HepG2 (cell line): ENCODE measurements around the gene COQ8B. TPM values are rescaled to one million over a fixed set of nuclear protein-coding genes. Genes with fewer than 3 reads are reported as not detected.
A peak's percentile ranks its signal among the peaks of the same experiment; 100 is the strongest.

Experiments
- DZIP1 ChIP-seq: sonication (generic); formaldehyde crosslinking; IDR thresholded peaks from 2 replicates; pipeline ENCODE4 v1.5.0; 2020; ENCODE audit warnings: mild to moderate bottlenecking, missing genetic modification reagents
- FOXO4 ChIP-seq: sonication (generic); formaldehyde crosslinking; conservative IDR thresholded peaks from 2 replicates; pipeline ENCODE4 v1.8.1; 2023; ENCODE audit warnings: missing genetic modification reagents
- IKZF1 ChIP-seq: fragments of 450-650 bp; IDR thresholded peaks from 2 replicates; pipeline ENCODE4 v1.7.1; 2016
- KDM5A ChIP-seq: fragments of 200-600 bp; sonication (generic); IDR thresholded peaks from 2 replicates; pipeline ENCODE4 v1.7.0; 2018; ENCODE audit warnings: antibody characterized with exemption, mild to moderate bottlenecking, low read length, borderline replicate concordance
- KLF11 ChIP-seq: IDR thresholded peaks from 2 replicates; pipeline ENCODE4 v1.6.1; 2016; ENCODE audit warnings: missing compliant biosample characterization
- KLF13 ChIP-seq: sonication (generic); formaldehyde crosslinking; IDR thresholded peaks from 2 replicates; pipeline ENCODE4 v1.4.0; 2020; ENCODE audit warnings: mild to moderate bottlenecking, missing genetic modification reagents
- MEIS2 ChIP-seq: sonication (generic); formaldehyde crosslinking; IDR thresholded peaks from 2 replicates; pipeline ENCODE4 v1.9.0; 2021; ENCODE audit warnings: mild to moderate bottlenecking, missing genetic modification reagents
- NFE2L1 ChIP-seq: sonication (generic); formaldehyde crosslinking; IDR thresholded peaks from 2 replicates; pipeline ENCODE4 v1.4.0; 2020; ENCODE audit warnings: missing genetic modification reagents, mild to moderate bottlenecking, borderline replicate concordance
- PHB2 ChIP-seq: fragments of 450-650 bp; IDR thresholded peaks from 2 replicates; pipeline ENCODE4 v1.6.1; 2018; ENCODE audit not compliant: partially characterized antibody
- SOX6 ChIP-seq, 2 experiments: fragments of 450-650 bp in 1 of 2; sonication (generic) in 1 of 2; formaldehyde crosslinking in 1 of 2; IDR thresholded peaks; 2 replicates each; pipeline versions ENCODE4 v1.4.0 to v1.6.1; 2017 to 2020; ENCODE audit warnings: antibody characterized with exemption in 1 of 2, mild to moderate bottlenecking in 1 of 2, missing genetic modification reagents in 1 of 2
- SSRP1 ChIP-seq: IDR thresholded peaks from 2 replicates; pipeline ENCODE4 v1.6.1; 2016; ENCODE audit warnings: control low read depth
- TBX3 ChIP-seq: fragments of 450-650 bp; IDR thresholded peaks from 2 replicates; pipeline ENCODE4 v1.6.1; 2017; ENCODE audit warnings: antibody characterized with exemption, mild to moderate bottlenecking, inconsistent platforms, borderline replicate concordance
- TERF1 ChIP-seq: sonication (generic); formaldehyde crosslinking; IDR thresholded peaks from 2 replicates; pipeline ENCODE4 v1.8.0; 2022; ENCODE audit warnings: mild to moderate bottlenecking, missing genetic modification reagents, moderate library complexity
- ZNF143 ChIP-seq: sonication (generic); formaldehyde crosslinking; IDR thresholded peaks from 2 replicates; pipeline ENCODE4 v1.4.0; 2020; ENCODE audit warnings: missing genetic modification reagents
- ZNF282 ChIP-seq: fragments of 450-650 bp; IDR thresholded peaks from 2 replicates; pipeline ENCODE4 v1.6.1; 2018; ENCODE audit not compliant: partially characterized antibody
- ZNF670 ChIP-seq: sonication (generic); formaldehyde crosslinking; IDR thresholded peaks from 2 replicates; pipeline ENCODE4 v1.8.0; 2022; ENCODE audit warnings: mild to moderate bottlenecking, missing genetic modification reagents, borderline replicate concordance
- polyA plus RNA-seq, 8 experiments: library from polyadenylated mRNA; depleted of rRNA in 3 of 8; stranded (reverse) in 7 of 8; unstranded in 1 of 8; fragments of >200 nt; fragmentation: Illumina TruSeq in 4 of 8; extraction: Trizol in 4 of 8; gene quantifications; 2 replicates each; pipeline versions ENCODE4 v1.2.1 to v1.2.3, GENCODE V29; 2011 to 2016; ENCODE audit warnings: low read depth in 4 of 8, missing spikeins in 1 of 8, mixed read lengths in 1 of 8; ENCODE audit not compliant: insufficient read depth in 1 of 8
- total RNA-seq, 5 experiments: library from RNA; depleted of rRNA; stranded (reverse); fragments of >200 nt; fragmentation: Illumina TruSeq; extraction: Trizol; gene quantifications; 2 replicates each; pipeline ENCODE4 v1.2.3, GENCODE V29; 2016; ENCODE audit warnings: low read depth in 1 of 5
- TF ChIP-seq, protein P1 (sequence below): IDR thresholded peaks from 2 replicates; pipeline ENCODE4 v1.6.1; 2016
- TF ChIP-seq, protein P2 (sequence below): sonication (generic); formaldehyde crosslinking; IDR thresholded peaks from 2 replicates; pipeline ENCODE4 v1.5.0; 2020; ENCODE audit warnings: mild to moderate bottlenecking, low read depth, missing genetic modification reagents, borderline replicate concordance
- TF ChIP-seq, protein P3 (sequence below): IDR thresholded peaks from 2 replicates; pipeline ENCODE4 v1.6.1; 2016; ENCODE audit warnings: low read depth
- TF ChIP-seq, protein P4 (sequence below): sonication (generic); formaldehyde crosslinking; IDR thresholded peaks from 2 replicates; pipeline ENCODE4 v1.5.1; 2020; ENCODE audit warnings: missing genetic modification reagents, mild to moderate bottlenecking, borderline replicate concordance

COQ8B gene
- total and polyA plus RNA-seq, 2 of the 13 experiments (the other 11 are each of a cell fraction or from before 2014, with no cell fraction given): 12.3 to 17.2 TPM

DNA sequence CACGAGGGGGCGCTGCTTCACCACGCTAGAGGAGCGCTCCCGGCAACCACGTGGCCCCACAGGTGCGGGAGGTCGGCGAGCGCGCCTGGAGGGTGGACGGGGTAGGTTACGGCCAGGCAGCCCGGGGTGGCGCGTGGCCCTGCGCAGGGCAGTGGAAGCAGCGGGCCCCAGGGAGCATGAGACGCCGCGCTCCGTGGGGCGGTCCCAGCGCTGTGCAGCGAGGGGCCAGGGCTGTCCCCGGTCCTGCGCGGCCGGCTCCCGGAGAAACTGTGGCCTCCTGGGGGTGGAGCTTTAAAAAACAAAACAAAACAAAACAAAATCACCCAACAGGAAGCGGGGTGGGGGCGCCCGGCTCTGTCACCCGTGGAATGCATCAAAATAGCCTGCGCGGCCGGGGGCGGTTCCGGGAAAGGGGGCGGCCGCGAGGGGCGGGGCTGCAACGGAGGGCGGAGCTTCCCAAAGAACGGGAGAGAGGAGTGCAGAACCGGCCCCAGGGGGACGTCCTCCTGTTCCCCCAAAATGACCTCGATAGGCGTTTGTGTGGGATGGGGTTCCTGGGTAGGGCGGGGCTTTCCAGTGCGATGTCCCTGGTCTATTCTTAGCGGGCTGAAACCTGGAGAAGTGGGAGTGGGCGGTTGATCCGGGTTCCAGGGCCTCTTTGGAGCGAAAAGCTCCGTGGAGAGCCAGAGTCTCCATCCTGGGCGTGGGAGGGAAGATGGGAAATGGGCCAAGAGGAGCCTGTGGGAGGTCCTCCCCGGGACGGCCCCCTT lies 53.6 kb downstream of the COQ8B start (continued):
- TF ChIP-seq PHB2 (no peak), ZNF670 (CRISPR knock-in tag) (no peak; the same call in 1 of the 2 replicates), ZNF143 (CRISPR knock-in tag) (peak; percentile 50; the same call in 1 of the 2 replicates), NFE2L1 (CRISPR knock-in tag) (0 out of 2 replicates have a peak, but pooled peaks have one; percentile 28), MEIS2 (CRISPR knock-in tag) (peak; percentile 63; the same call in 1 of the 2 replicates), KDM5A (peak; percentile 27; the same call in 1 of the 2 replicates), SSRP1 (CRISPR knock-in tag) (no peak), KLF13 (no peak), DZIP1 (CRISPR knock-in tag) (0 out of 2 replicates have a peak, but pooled peaks have one; percentile 30), KLF11 (peak; percentile 56; the same call in 1 of the 2 replicates), TBX3 (no peak), TERF1 (CRISPR knock-in tag) (no peak), IKZF1 (no peak), FOXO4 (CRISPR knock-in tag) (no peak), SOX6 (IDR thresholded peaks at IDR 0.05) (no peak), SOX6 (CRISPR knock-in tag; IDR thresholded peaks at IDR 0.05) (peak; percentile 49; the same call in 1 of the 2 replicates), ZNF282 (no peak)
- TF ChIP-seq, protein P1, sequence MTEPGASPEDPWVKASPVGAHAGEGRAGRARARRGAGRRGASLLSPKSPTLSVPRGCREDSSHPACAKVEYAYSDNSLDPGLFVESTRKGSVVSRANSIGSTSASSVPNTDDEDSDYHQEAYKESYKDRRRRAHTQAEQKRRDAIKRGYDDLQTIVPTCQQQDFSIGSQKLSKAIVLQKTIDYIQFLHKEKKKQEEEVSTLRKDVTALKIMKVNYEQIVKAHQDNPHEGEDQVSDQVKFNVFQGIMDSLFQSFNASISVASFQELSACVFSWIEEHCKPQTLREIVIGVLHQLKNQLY (CRISPR knock-in tag): peak; percentile 54; the same call in 1 of the 2 replicates
- TF ChIP-seq, protein P2, sequence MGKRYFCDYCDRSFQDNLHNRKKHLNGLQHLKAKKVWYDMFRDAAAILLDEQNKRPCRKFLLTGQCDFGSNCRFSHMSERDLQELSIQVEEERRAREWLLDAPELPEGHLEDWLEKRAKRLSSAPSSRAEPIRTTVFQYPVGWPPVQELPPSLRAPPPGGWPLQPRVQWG (CRISPR knock-in tag): no peak
- TF ChIP-seq, protein P3, sequence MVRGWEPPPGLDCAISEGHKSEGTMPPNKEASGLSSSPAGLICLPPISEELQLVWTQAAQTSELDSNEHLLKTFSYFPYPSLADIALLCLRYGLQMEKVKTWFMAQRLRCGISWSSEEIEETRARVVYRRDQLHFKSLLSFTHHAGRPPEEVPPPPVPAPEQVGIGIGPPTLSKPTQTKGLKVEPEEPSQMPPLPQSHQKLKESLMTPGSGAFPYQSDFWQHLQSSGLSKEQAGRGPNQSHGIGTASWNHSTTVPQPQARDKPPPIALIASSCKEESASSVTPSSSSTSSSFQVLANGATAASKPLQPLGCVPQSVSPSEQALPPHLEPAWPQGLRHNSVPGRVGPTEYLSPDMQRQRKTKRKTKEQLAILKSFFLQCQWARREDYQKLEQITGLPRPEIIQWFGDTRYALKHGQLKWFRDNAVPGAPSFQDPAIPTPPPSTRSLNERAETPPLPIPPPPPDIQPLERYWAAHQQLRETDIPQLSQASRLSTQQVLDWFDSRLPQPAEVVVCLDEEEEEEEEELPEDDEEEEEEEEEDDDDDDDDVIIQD (CRISPR knock-in tag): no peak
- TF ChIP-seq, protein P4, sequence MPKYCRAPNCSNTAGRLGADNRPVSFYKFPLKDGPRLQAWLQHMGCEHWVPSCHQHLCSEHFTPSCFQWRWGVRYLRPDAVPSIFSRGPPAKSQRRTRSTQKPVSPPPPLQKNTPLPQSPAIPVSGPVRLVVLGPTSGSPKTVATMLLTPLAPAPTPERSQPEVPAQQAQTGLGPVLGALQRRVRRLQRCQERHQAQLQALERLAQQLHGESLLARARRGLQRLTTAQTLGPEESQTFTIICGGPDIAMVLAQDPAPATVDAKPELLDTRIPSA (CRISPR knock-in tag): 0 out of 2 replicates have a peak, but pooled peaks have one; percentile 48
